GM19372 (cell line): ENCODE measurements around the gene PAPPA2.

Experiments
- ATAC-seq: cut with Tn5 transposase; IDR thresholded peaks from one replicate; pipeline ENCODE4 v1.9.1; 2021; ENCODE audit warnings: mild to moderate bottlenecking, low read depth, moderate library complexity; ENCODE audit not compliant: unreplicated experiment

The PAPPA2 gene

GRCh38 chr1:176843352-176844297, 380.6 kb downstream of the PAPPA2 start:
- no peak for ATAC-seq

GRCh38 chr1:176847052-176847451, 384.1 kb downstream of the PAPPA2 start:
- ATAC-seq: no peak

GRCh38 chr1:176849281-176849680, 386.3 kb downstream of the PAPPA2 start:
- no peak for ATAC-seq

GRCh38 chr1:176850871-176851270, 387.9 kb downstream of the PAPPA2 start:
- ATAC-seq: no peak

DNA sequence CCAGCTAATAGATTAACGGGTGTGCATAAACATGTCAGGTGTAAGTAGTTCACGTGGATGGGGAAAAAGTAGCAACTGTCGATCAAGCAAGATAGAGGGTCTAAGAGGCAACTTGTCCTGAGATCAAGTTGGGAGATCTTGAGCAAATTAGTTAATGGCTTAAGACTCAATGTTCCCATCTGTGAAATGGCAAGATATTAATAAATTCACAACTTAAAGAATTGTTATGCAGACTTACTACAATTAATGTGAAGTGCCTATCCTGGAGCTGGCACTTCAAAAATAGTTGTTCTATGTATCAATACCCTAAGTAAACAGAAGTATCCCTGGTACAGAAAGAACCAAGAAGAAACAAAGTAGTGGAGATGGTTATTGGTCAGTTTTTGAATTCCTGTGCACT, 389.1 kb downstream of the PAPPA2 start:
- no peak for ATAC-seq

- ATAC-seq: no peak
Observed at GRCh38 chr1:176853503-176853902, 390.5 kb downstream of the PAPPA2 start.

- no peak for ATAC-seq
Observed at GRCh38 chr1:176854121-176854520, 391.1 kb downstream of the PAPPA2 start.

DNA sequence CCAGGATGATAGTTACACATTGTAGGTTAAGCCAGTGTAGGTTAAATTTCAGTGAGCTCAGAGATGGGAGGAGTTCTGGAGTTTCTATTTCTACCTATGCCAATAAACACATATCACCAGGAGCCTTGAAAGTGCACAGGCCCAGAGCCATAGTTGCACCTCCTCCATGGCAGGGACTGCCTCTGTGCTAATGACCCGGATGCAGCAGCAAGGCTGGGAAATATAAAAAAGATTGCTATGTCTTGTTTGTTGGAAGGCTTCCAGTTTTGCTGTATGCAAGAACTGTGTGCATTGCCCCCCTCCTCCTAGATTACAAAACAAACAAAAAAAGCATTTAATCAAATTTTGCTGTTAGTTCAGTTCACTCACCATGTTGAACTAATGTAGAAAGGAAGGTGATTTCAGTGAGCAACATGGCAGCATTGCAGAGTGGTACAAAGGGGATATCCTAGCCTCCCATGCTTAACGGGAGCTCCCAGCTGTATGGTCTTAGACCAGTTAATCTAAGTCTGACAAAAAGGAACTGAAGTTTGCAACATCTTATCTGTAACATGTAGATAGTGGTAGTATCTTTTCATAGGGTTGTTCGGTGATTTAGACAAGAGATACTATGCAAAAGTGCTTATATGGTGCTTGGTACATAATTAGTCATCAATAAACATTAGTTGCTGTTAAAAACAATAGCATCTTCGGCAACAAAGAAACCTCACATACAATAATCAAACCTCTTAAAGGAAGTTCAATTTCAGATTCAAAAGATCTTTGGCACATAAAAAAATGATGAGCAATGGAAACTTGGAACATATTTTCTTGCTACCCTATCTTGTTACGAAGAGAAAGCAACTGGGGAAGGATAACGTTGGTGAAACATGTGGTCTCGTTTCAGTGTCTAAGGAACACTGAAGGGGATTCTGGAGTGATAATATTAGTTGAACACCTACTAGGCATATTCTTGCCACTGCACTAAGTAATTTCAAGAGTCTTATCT, 392.1 kb downstream of the PAPPA2 start:
- ATAC-seq: no peak

- ATAC-seq: no peak
Observed at GRCh38 chr1:176857632-176858031, 394.7 kb downstream of the PAPPA2 start.

DNA sequence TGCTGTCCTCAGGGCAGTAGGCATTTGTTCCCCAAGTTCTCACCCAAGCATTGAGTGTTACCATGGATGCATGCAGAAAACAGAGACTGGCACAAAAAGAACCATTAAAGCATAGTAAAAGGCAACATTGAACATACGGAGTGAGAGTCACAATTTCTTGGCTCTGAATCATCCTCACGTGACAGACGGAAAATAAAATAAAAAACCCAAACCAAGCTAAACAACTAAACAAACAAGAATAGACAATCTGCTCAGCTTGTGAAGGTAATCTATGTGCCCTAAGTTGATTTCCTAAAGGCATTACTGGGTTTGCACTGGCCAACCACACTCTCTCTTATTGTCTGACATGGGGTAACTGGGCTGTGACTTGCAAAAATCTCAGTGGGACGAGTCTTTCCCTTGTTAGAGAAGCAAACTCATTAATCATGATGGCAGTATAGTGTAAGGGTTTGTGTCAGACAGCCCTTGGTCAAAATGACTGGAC, 395.5 kb downstream of the PAPPA2 start:
- no peak for ATAC-seq

DNA sequence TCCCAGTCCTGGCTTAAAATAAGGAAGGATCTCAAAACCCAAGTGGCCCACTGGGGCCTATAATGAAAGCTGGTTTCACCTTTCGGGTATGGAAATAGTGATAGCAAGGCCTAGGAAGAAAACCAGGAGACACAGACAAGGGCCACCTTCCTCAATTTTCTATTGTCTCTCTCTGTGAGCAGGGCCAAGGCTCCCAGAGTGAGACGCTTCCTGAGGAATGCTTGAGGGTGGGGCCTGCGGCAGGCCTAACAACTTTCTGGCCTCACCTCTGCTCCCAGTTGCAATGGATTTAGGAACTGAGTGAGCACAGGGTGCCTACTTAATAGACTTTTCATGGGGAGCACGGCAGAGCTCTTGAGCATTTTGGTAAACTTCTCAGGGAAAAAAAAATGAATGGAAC, 400.6 kb downstream of the PAPPA2 start:
- ATAC-seq: no peak

GRCh38 chr1:176864211-176864610, 401.2 kb downstream of the PAPPA2 start:
- no peak for ATAC-seq

- ATAC-seq: no peak
Observed at GRCh38 chr1:176866011-176866714, 403.2 kb downstream of the PAPPA2 start.

DNA sequence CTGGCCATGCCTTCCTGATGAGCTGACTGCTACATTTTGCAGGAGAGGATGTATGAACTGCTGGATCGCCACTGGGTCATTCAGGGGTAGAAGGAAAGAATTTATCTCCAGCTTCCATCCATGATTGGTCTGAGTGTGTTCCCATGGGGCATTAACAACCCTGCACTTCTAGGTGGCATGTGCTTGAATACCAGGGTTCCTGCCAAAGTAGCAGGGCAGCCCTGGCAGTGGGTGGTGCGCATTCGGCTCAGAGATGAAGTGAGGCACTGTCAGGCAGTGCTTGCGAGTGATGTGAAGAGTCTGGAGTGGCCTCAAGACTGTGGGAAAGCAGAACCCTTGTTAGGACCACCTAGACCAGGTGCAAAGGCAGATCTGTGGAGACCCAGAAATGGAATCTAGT, 406.6 kb downstream of the PAPPA2 start:
- no peak for ATAC-seq

DNA sequence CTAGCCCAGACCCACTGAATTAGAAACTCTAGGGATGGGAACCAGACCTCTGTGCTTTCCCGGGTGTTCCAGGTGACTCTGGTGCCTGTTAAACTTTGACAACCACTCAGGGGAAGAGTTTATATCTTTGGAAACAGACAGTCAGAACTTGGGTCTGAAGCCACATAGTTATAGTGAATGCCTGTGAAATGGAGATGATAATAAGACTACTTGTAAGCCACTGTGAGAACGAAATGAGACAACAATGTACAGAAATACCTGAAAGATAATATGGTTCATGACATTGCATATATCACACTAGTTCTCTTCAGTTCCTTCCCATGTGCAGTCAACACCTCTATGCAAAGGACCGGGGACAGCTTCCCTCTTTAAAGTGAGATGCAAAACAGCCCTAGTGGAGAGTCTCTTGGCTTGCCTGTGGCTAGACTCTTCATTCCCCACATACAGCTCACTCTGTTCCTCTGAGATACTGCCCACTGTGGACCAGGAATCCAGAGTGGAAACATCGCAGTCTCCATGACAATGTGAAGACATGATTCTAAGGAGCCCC, 414.1 kb downstream of the PAPPA2 start:
- no peak for ATAC-seq

DNA sequence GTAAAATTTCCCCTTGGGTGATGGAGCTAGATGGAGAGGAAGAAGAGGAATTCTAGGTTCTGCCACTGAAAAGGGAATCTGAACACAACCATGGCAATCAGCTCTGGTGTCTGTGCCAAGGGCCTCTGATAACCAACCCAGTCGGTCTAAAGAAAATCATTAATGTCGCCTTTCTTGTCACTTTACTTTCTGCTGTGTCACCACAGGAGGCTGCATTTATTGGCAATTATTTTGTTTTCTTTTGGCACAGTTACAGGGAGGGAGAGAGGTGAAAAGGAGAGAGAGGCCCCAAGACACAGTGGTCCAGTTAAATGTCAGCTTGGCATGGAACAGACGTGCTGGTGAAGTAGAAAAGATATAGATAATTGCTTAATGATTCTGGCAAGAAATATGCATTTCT, 414.6 kb downstream of the PAPPA2 start:
- no peak for ATAC-seq

DNA sequence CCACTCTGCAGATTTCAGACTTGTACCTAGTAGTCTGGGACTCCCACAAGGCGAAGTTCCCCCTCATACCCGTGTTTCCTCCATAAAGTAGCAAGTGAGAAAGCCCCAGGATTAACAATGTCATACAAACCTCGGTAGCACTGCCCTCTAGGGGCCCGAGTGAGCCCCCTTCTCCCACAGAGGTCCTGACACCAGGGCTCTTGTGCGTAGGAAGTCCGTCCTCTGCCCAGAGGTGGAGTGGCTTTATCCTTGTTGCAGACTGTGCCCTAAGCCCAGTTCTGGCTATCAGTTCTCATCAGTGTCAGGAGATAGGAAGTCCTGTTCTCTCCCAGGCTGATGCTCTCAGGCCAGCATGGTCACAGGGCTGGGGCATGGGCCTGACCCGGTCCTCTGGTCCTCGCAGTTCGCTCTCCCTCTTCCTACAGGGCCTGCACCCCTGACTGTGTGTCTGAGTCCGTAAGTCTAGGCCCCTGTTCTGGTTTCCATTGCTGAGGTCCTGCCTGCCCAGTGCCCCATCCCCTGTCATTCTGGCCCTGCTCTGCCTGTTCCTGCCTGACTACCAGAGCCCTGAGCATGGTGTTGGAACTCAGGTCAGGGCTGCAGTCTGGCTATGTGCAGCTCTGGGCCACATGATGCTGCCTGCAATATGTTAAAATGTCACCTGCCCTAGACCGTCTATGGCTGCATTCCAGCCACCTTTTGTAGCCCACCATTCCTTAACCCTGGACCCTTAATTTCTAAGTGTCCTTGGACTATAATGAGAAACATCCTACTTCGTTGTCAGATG, 416.0 kb downstream of the PAPPA2 start:
- ATAC-seq: no peak

DNA sequence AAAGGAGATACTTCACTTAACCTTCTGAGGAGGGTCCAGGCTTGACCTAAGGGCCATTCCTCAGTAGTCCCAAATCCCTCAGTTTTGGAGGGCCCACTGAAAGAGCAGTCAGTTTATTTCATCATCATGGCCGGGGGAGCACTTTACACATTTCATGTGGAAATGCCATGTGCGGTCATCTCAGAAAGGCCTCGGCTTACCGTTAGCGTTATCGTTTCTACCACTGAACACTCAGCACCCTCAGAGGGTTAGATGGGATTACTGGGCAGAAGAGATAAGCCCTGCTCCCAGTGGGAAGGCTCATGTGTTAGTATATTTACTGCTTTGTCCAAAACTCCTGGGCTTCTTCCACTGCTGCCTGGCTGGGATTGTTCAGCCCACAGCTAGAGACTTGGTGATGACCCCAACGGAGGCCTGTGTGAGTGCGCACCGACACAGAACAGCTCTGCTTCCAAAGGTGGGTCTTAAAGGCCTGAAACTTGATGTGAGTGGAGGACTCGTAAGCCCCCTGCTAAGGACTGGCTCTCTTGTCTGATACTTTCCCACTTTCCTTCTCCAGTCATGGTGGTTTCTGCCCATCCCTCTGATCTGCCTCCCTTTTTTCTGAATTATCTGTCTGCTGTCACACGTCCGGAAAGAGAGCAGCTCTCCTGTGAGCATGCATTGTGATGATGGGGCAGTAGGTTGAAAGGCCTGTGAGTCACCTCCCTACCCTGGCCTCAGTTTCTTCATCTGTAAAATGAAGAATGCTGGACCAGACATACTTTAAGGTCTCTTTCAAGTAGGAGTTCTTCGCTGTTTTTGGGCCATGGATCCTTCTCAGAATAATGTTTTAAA, 417.0 kb downstream of the PAPPA2 start:
- ATAC-seq: no peak
